Measurements from ENCODE around the gene CST8. TPM values are rescaled to one million over a fixed set of nuclear protein-coding genes. Genes with fewer than 3 reads are reported as not detected.

CST8 gene
- polyA plus RNA-seq, 1 of the 3 experiments (the other 2 are of a cell fraction), result not detected

GRCh38 chr20:23510000-23510590 is 19.2 kb downstream of the CST8 start:
- no peaks in the 10 kb centered on the region; the same call in 1 of the 2 replicates for H3K27me3 ChIP-seq (ENCODE audit: insufficient read depth)
- ChIA-PET POLR2A (no interaction called here), CTCF (no interaction called here)
- no peaks in the 10 kb centered on the region for H3K9me3 ChIP-seq
- no peak overlapping the region for H3K27ac ChIP-seq (ENCODE audit: low read depth in 2 of 2, low read length in 1 of 2)
- no peak overlapping the region for H3K4me3 ChIP-seq (ENCODE audit: low read depth in 2 of 2, low read length in 1 of 2)
- no peak overlapping the region for H2AFZ ChIP-seq (ENCODE audit: low read depth)
- H3K36me3 ChIP-seq (replicated peaks in 1 of 2; ENCODE audit: control insufficient read depth in 1 of 2, insufficient read depth in 2 of 2, low read length in 1 of 2), result no peaks in the 10 kb centered on the region
- WGBS (ENCODE audit: low lambda C conversion rate), result 23% methylated on average over 12 of the region's 12 CpGs
- TF ChIP-seq EZH2phosphoT487 (IDR thresholded peaks at IDR 0.05; ENCODE audit: borderline replicate concordance, low read depth) (no peak), TCF12 (IDR thresholded peaks at IDR 0.05) (no peak), USF2 (IDR thresholded peaks at IDR 0.05; ENCODE audit: borderline replicate concordance, low read depth, low read length) (no peak), TAF1 (IDR thresholded peaks at IDR 0.05; ENCODE audit: borderline replicate concordance, low read depth, low read length) (no peak), CHD2 (IDR thresholded peaks at IDR 0.05; ENCODE audit: low read length, partially characterized antibody) (no peak), TEAD4 (IDR thresholded peaks at IDR 0.05; ENCODE audit: borderline replicate concordance, insufficient read depth) (no peak), RCOR1 (IDR thresholded peaks at IDR 0.05; ENCODE audit: low read length) (no peak)
- no peak overlapping the region for H3K4me2 ChIP-seq
- H4K20me1 ChIP-seq (ENCODE audit: insufficient read depth), result no peaks in the 10 kb centered on the region
- no peak overlapping the region for H3K9ac ChIP-seq
- no peaks in the 10 kb centered on the region for H3K9me2 ChIP-seq
- DNase-seq, result no peak
- no peaks in the 10 kb centered on the region for H3K79me2 ChIP-seq (ENCODE audit: insufficient read depth)
- no peaks in the 10 kb centered on the region for H3F3A ChIP-seq (replicated peaks; ENCODE audit: insufficient read depth)
- H3K4me1 ChIP-seq (ENCODE audit: control insufficient read depth in 1 of 2, insufficient read depth in 2 of 2, low read depth in 1 of 2, low read length in 1 of 2), result no peaks in the 10 kb centered on the region

- CTCF ChIA-PET, result no interaction called here
- H3K4me1 ChIP-seq (ENCODE audit: control insufficient read depth in 1 of 2, insufficient read depth in 2 of 2, low read depth in 1 of 2, low read length in 1 of 2), result no peaks in the 10 kb centered on the region
- no peak overlapping the region for H3K4me2 ChIP-seq
- no peaks in the 10 kb centered on the region for H3K36me3 ChIP-seq (replicated peaks in 1 of 2; ENCODE audit: control insufficient read depth in 1 of 2, insufficient read depth in 2 of 2, low read length in 1 of 2)
- no peak overlapping the region for H3K27ac ChIP-seq (ENCODE audit: low read depth in 2 of 2, low read length in 1 of 2)
- H2AFZ ChIP-seq (ENCODE audit: low read depth), result no peak overlapping the region
- POLR2A ChIA-PET, result no interaction called here
- H3K4me3 ChIP-seq (ENCODE audit: low read depth in 2 of 2, low read length in 1 of 2), result no peak overlapping the region
- H3K9me2 ChIP-seq, result no peaks in the 10 kb centered on the region
- H3K27me3 ChIP-seq (ENCODE audit: insufficient read depth), result no peaks in the 10 kb centered on the region; the same call in 1 of the 2 replicates
- no peaks in the 10 kb centered on the region for H3F3A ChIP-seq (replicated peaks; ENCODE audit: insufficient read depth)
- no peaks in the 10 kb centered on the region for H4K20me1 ChIP-seq (ENCODE audit: insufficient read depth)
- no peaks in the 10 kb centered on the region for H3K9me3 ChIP-seq
- no peaks in the 10 kb centered on the region for H3K79me2 ChIP-seq (ENCODE audit: insufficient read depth)
- no peak for TF ChIP-seq CHD2 (IDR thresholded peaks at IDR 0.05; ENCODE audit: low read length, partially characterized antibody)
- no peak for TF ChIP-seq NRF1 (IDR thresholded peaks at IDR 0.05; ENCODE audit: low read depth, low read length)
- TF ChIP-seq TCF12 (IDR thresholded peaks at IDR 0.05), result no peak
- TF ChIP-seq JUND (IDR thresholded peaks at IDR 0.05), result no peak
- TF ChIP-seq IRF3 (IDR thresholded peaks at IDR 0.05; ENCODE audit: low read depth, low read length), result no peak
- TF ChIP-seq NFIC (IDR thresholded peaks at IDR 0.05; ENCODE audit: borderline replicate concordance), result no peak
- TF ChIP-seq RAD21 (IDR thresholded peaks at IDR 0.05; ENCODE audit: low read length), result no peak
- TF ChIP-seq POLR2AphosphoS5 (IDR thresholded peaks at IDR 0.05; ENCODE audit: low read depth, low read length), result no peak
- no peak overlapping the region for H3K9ac ChIP-seq
- no peak for DNase-seq
Measured at GRCh38 chr20:23513164-23513563, 22.2 kb downstream of the CST8 start.

Measured in SK-N-SH (cell line).